ENCODE data around the gene PXDN. TPM values are rescaled to one million over a fixed set of nuclear protein-coding genes. Genes with fewer than 3 reads are reported as not detected.

The PXDN gene
- total RNA-seq, 2 donors from 2014 or later, result 3.4 to 3.6 TPM

- Mint-ChIP-seq H3K27me3 (no peaks in the 10 kb centered on the region), H3K9me3 (no peaks in the 10 kb centered on the region)
Observed at GRCh38 chr2:1648241-1649102, 95.8 kb downstream of the PXDN start.

GRCh38 chr2:1647417-1648240, 96.7 kb downstream of the PXDN start:
- no peak for DNase-seq (ENCODE audit: low spot score)
- no peaks in the 10 kb centered on the region for H3K9me3 Mint-ChIP-seq
- no peak for ATAC-seq
- no peaks in the 10 kb centered on the region for H3K27me3 Mint-ChIP-seq
- H3K4me3 Mint-ChIP-seq, result no peak overlapping the region
- no peaks in the 10 kb centered on the region for H3K4me1 Mint-ChIP-seq (ENCODE audit: low read depth in 2 of 2)
- H3K36me3 Mint-ChIP-seq, result no peaks in the 10 kb centered on the region
- no peak overlapping the region for H3K27ac Mint-ChIP-seq

More at GRCh38 chr2:1648241-1649102, 95.8 kb downstream of the PXDN start:
- Mint-ChIP-seq H3K27ac (no peak overlapping the region), H3K4me1 (ENCODE audit: low read depth in 2 of 2) (no peaks in the 10 kb centered on the region), H3K4me3 (no peak overlapping the region), H3K36me3 (no peaks in the 10 kb centered on the region)
- ATAC-seq, result no peak
- DNase-seq (ENCODE audit: low spot score), result no peak

GRCh38 chr2:1645761-1646476, 98.4 kb downstream of the PXDN start:
- Mint-ChIP-seq H3K27me3 (no peaks in the 10 kb centered on the region), H3K9me3 (no peaks in the 10 kb centered on the region), H3K4me1 (ENCODE audit: low read depth in 2 of 2) (no peaks in the 10 kb centered on the region), H3K4me3 (no peak overlapping the region), H3K27ac (no peak overlapping the region), H3K36me3 (no peaks in the 10 kb centered on the region)
- ATAC-seq (no peak), DNase-seq (ENCODE audit: low spot score) (no peak)

GRCh38 chr2:1644427-1644826, 99.9 kb downstream of the PXDN start:
- no peaks in the 10 kb centered on the region for H3K9me3 Mint-ChIP-seq
- peak in 1 of 2 donors; percentile 26 for ATAC-seq
- H3K4me3 Mint-ChIP-seq, result no peak overlapping the region
- no peaks in the 10 kb centered on the region for H3K36me3 Mint-ChIP-seq
- no peaks in the 10 kb centered on the region for H3K27me3 Mint-ChIP-seq
- no peak for DNase-seq (ENCODE audit: low spot score)
- no peaks in the 10 kb centered on the region for H3K4me1 Mint-ChIP-seq (ENCODE audit: low read depth in 2 of 2)
- no peak overlapping the region for H3K27ac Mint-ChIP-seq

- Mint-ChIP-seq H3K27me3 (no peaks in the 10 kb centered on the region), H3K9me3 (no peaks in the 10 kb centered on the region), H3K27ac (no peak overlapping the region), H3K36me3 (no peaks in the 10 kb centered on the region), H3K4me3 (no peak overlapping the region), H3K4me1 (ENCODE audit: low read depth in 2 of 2) (no peaks in the 10 kb centered on the region)
- ATAC-seq (no peak), DNase-seq (ENCODE audit: low spot score) (no peak)
Observed at GRCh38 chr2:1642993-1643619, 101.2 kb downstream of the PXDN start.

GRCh38 chr2:1642066-1642861, 102.1 kb downstream of the PXDN start:
- ATAC-seq (no peak), DNase-seq (ENCODE audit: low spot score) (no peak)
- no peaks in the 10 kb centered on the region for H3K9me3 Mint-ChIP-seq
- no peak overlapping the region for H3K27ac Mint-ChIP-seq
- H3K4me1 Mint-ChIP-seq (ENCODE audit: low read depth in 2 of 2), result no peaks in the 10 kb centered on the region
- no peaks in the 10 kb centered on the region for H3K36me3 Mint-ChIP-seq
- no peaks in the 10 kb centered on the region for H3K27me3 Mint-ChIP-seq
- H3K4me3 Mint-ChIP-seq, result no peak overlapping the region

GRCh38 chr2:1641523-1641922, 102.8 kb downstream of the PXDN start:
- Mint-ChIP-seq H3K4me3 (no peak overlapping the region), H3K9me3 (no peaks in the 10 kb centered on the region), H3K36me3 (no peaks in the 10 kb centered on the region), H3K27me3 (no peaks in the 10 kb centered on the region), H3K4me1 (ENCODE audit: low read depth in 2 of 2) (no peaks in the 10 kb centered on the region), H3K27ac (no peak overlapping the region)
- ATAC-seq (no peak), DNase-seq (ENCODE audit: low spot score) (no peak)

GRCh38 chr2:1640301-1641135, 103.8 kb downstream of the PXDN start:
- H3K4me3 Mint-ChIP-seq, result no peak overlapping the region
- H3K4me1 Mint-ChIP-seq (ENCODE audit: low read depth in 2 of 2), result no peaks in the 10 kb centered on the region
- no peaks in the 10 kb centered on the region for H3K36me3 Mint-ChIP-seq
- H3K27ac Mint-ChIP-seq, result no peak overlapping the region
- no peaks in the 10 kb centered on the region for H3K9me3 Mint-ChIP-seq
- ATAC-seq, result peak in 1 of 2 donors; percentile 26
- H3K27me3 Mint-ChIP-seq, result no peaks in the 10 kb centered on the region
- no peak for DNase-seq (ENCODE audit: low spot score)

GRCh38 chr2:1639086-1639858, 105.0 kb downstream of the PXDN start:
- no peaks in the 10 kb centered on the region for H3K36me3 Mint-ChIP-seq
- no peak for DNase-seq (ENCODE audit: low spot score)

GRCh38 chr2:1638281-1638860, 105.9 kb downstream of the PXDN start:
- Mint-ChIP-seq H3K4me3 (no peak overlapping the region), H3K36me3 (no peaks in the 10 kb centered on the region), H3K4me1 (ENCODE audit: low read depth in 2 of 2) (no peaks in the 10 kb centered on the region), H3K9me3 (no peaks in the 10 kb centered on the region), H3K27ac (no peak overlapping the region), H3K27me3 (no peaks in the 10 kb centered on the region)
- ATAC-seq, result no peak
- DNase-seq (ENCODE audit: low spot score), result no peak

More at GRCh38 chr2:1639086-1639858, 105.0 kb downstream of the PXDN start:
- Mint-ChIP-seq H3K27ac (no peak overlapping the region), H3K4me1 (ENCODE audit: low read depth in 2 of 2) (no peaks in the 10 kb centered on the region), H3K27me3 (no peaks in the 10 kb centered on the region), H3K4me3 (no peak overlapping the region), H3K9me3 (no peaks in the 10 kb centered on the region)
- no peak for ATAC-seq

GRCh38 chr2:1636791-1637415, 107.4 kb downstream of the PXDN start:
- no peaks in the 10 kb centered on the region for H3K9me3 Mint-ChIP-seq
- H3K4me1 Mint-ChIP-seq (ENCODE audit: low read depth in 2 of 2), result no peaks in the 10 kb centered on the region
- ATAC-seq (no peak), DNase-seq (ENCODE audit: low spot score) (no peak)
- no peak overlapping the region for H3K4me3 Mint-ChIP-seq
- no peaks in the 10 kb centered on the region for H3K36me3 Mint-ChIP-seq
- no peak overlapping the region for H3K27ac Mint-ChIP-seq
- no peaks in the 10 kb centered on the region for H3K27me3 Mint-ChIP-seq
